ENCODE results near the gene EFNB2.

Gene EFNB2, protein sequence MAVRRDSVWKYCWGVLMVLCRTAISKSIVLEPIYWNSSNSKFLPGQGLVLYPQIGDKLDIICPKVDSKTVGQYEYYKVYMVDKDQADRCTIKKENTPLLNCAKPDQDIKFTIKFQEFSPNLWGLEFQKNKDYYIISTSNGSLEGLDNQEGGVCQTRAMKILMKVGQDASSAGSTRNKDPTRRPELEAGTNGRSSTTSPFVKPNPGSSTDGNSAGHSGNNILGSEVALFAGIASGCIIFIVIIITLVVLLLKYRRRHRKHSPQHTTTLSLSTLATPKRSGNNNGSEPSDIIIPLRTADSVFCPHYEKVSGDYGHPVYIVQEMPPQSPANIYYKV

DNA sequence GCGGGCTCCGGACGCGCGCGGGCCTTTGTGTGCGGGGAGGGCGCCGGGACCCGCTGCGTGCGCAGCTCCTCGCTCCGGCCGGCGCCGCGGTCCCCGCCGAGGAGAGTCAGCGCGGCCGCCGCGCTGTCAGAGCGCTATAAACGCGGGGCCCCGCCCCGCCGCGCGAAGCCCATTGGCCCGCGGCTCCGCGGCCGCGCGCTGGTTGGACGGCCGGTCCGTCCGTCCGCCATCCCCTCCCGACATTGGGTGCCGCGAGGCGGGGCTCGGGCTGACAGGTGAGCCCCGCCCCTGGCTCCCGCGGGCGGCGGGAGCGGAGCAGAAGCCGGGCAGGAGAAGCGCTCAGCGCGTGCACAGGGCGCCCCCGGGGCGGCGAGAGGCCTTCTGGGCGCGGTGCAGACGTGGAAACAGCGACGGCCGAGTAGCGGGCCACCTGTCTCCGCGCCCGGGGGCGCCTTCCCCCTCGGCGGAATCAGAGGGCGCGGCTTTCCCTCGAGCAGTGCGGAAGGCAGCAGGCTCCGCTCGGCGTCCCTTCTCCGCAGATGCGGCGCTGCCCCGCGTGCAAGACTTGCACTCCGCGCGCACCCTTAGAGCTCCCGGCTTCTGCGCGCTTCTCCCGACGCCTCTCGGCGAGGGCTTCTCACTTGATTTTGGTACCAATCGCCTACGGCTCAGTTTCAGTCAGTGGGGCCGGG, at the start of gene EFNB2:
Gene EFNB2 (minus strand): TSS at position 111 of the 692 bp plus-strand sequence. CDS start 698 bp downstream, outside the sequence.
- DNase-seq = peak; percentile 89

DNA sequence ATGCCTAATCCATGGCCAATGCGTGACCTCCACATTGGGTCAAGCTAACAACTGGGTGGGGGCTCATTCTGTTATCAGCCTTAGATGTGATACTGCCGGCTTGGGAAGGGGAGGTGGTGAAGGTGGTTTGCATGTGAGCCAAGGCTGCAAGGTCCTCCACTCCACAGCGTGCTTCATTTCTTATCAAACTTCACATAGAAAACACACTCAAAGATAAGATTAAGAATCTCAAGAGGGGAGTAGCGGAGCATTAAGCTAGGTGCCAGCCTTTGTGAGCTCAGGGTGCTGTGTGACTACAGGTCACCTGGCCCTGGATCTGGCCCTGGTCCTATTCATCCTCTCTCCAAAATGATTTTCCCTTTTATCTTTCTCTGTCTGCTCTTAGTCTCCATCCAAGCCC, 45.8 kb upstream of the EFNB2 start:
- no peak for DNase-seq

DNA sequence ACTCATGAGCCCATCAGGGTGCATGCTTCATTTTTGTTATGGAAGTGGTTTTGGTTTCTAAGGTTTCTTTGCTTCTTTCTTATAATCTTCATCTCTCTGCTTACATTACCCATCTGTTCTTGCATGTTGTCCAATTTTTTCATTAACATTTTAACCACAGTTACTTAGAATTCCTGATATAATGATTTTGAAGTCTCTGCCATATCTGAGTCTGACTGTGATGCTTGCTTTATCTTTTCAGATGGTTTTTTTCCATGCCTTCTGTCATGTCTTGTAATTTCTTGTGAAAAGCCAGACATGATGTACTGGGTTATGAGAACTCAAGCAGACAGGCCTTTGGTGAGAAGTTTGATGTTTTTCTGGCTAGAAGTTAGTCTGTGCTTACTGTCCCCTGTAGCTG, 40.4 kb upstream of the EFNB2 start:
- DNase-seq = no peak

DNA sequence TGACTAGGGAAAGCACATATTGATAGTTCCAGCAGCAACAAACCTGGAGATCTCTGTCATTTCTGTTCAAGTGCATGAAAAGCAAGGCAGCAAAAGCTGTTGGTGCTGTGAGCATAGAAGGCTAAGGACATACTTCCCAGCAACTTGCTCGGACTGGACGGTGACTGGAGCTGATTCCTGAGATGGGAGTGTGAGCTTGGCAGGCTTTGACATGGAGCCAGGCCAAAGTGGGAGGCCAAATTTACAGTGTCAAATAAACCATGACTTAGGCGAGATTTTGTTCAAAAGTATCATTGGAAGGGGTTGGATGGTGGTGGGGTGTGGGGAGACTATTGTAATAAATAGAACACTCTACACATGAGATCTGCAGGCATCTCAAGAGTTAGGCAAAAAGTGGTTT, 38.4 kb upstream of the EFNB2 start:
- no peak for DNase-seq

DNA sequence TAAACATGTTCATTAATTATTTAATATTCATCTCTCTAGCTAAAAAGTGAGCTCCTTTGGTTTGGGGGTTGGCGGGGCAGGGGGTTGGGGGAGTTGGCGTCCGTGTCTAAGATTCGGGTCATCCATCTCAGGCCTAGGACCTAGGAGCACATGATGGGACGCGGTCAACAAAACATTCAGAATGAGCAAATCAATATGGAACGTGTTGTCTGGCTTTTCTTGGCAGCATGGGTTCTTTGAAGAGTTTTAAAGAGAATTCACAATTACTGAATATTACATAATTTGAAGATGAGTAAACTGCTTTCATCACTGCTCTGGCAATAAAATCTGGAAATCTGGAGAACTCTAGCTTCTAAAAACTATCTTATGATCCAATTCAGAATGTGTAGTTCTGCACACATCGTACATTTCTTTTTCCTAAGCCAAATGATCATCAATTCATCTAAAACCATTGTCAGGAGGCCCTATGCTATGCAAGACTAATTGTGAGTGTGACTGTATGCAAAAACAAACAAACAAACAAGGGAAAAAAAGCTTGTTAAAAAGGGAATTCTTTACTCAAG, 37.9 kb upstream of the EFNB2 start:
- DNase-seq = no peak

DNA sequence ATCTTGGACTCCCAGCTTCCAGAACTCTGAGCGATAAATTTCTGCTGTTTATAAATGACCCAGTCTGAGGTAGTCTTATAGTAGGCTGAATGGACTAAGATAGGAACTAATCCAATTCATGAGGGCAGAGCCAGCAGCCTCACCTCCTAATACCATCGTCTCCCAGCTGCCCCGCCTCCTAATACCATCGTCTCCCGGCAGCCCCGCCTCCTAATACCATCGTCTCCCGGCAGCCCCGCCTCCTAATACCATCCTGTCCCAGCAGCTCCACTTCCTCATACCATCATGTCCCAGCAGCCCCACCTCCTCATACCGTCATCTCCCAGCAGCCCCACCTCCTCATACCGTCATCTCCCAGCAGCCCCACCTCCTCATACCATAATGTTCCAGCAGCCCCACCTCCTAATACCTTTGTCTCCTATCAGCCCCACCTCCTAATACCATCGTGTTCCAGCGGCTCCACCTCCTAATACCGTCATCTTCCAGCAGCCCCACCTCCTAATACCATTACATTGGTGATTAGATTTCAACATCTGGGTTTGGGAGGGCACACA, 34.9 kb upstream of the EFNB2 start:
- peak; percentile 35 for DNase-seq

DNA sequence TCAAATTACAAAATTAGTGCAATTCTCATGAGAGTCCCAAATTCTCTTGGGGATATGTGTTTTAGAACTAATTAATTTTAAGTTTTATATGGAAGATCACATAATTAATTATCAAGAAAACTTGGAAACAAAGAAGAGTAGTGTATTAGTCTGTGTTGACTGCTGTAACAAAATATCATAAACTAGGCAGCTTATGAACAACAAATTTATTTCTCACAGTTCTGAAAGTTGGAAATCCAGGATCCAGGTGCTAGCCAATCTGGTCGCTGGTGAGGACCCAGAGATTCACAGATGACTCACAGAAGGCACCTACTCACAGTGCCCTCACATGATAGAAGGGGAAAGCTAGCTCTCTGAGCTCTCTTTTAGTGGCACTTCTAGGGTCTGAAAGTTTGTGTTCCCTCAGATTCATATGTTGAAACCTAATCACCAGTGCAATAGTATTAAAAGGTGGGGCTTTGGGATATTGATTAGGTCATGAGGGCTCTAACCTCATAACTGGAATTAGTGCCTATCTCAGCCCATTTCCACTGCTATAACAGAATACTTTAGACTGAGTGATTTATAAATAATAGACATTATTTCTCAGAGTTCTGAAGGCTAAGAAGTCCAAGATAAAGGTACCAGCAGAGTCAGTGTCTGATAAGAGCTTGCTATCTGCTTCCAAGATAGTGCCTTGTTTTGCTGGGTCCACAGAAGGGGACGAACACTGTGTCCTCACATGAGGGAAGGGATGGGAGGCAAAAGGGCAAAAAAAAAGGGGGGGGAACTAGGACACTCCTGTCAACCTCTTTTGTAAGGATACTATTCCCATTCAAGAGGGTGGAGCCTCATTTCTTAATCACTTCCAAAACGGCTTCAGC, 34.0 kb upstream of the EFNB2 start:
- no peak for DNase-seq

DNA sequence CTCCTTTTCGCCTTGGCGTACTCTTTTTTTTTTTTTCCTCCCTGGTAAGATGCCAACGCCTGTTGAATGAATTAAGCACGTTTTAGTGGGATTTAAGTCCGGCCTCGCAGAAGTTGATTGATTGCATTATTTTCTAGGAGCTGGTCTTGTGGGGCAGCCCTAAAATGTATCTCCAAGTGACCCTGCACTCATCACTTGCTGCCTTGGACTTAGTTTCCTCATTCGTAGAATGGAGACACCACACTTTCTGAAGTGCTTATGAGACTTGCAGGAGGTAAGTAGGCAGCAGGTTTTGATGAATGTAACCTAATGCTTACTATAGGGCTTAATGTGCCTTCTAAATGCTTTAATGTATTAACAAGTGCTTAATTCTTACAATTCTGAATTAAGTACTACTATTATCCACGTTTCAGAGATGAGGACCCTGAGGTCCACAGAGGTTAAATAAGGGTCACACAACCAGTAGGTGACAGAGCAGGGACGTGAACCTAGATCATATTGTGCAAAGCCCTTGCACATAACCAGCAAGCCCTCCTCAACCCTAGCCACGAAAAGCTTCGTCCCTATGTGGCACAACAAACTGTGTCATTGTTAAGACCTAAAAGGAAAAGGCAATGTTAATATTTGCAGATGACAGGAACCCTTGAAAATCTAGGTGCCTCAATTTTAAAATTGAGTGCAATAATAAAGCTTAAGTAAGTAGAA, 33.0 kb upstream of the EFNB2 start:
- no peak for DNase-seq

DNA sequence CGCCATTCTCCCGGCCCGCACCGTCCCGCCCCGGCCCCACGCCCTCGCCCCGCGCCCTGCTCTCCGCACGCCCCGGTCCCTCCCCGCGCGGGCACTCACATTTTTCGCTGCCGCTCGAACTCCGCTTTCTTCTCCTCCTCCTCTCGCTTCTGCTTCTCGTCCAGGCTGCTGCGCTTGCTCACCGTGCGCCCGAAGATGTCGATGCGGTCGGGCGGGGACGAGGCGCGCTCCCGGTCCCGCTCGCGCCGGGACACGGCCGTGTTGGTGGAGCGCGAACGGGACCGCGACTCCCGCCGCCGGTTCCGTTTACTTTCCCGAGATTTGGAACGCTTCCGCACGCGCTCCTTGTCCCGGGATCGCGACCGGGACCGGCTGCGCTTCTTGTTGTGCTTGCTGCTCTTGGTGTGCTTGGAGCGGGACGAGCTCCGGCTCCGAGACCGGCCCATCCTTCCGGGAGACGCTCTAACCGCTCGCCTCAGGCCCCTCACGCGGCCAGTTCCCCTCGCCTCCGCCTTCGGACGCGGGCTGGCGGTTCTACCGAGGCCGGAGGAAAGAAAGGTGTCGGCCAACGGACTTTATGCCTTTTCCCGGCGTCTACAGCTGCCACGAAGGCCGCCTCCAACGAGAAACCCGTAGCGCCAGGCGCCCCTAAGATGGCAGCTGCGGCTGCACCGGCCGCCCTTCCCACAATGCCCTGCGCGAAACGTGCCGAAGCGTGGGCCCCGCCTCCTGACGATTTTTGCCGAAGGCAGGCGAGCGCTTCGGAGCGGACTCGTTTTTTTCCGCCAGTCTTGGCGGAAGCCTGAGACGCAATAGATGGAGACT, 32.2 kb upstream of the EFNB2 start, which contains the start of gene ARGLU1:
Gene ARGLU1 (minus strand): TSS at position 664 of the 825 bp plus-strand sequence. CDS start 218 bp downstream, at position 446.
- peak; percentile 96 for DNase-seq

DNA sequence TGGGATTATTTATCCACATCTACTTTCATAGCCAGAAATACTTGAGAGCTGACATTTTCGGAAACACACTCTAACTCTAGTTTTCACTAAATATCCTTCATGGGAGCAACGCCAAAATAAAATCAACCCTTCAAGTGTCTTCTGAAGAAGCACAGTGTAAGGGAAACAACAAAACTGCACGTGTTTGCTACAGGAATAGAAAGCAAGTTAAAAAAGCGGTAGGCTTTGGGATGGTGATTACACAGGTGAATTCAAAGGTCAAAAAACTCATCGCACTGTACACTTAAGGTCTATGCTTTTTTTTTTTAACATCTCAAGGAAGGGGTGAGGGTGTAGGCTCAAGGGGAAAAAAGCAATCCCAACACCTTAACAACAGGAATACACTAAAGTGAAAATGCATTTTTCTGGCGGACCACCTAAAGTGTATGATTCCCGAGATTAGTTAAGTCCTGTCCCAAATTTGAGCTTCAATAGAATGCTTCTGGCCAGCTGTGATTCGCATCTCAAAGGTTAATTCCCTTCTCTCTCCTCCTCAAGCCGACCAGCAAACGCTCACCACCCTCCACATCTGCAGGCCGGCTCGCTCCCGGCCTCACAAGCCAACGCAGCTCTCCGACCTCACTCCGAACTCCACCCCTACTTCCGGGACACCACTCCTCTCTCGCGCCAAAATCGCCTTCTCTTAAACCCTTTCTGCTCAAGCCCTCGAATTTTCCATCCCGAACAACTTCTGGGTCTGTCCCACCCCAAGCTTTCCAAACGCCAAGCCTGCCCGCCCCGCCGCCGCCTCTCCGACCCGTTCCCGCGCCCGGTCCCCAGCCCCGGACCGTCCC, 31.4 kb upstream of the EFNB2 start:
- peak; percentile 68 for DNase-seq

DNA sequence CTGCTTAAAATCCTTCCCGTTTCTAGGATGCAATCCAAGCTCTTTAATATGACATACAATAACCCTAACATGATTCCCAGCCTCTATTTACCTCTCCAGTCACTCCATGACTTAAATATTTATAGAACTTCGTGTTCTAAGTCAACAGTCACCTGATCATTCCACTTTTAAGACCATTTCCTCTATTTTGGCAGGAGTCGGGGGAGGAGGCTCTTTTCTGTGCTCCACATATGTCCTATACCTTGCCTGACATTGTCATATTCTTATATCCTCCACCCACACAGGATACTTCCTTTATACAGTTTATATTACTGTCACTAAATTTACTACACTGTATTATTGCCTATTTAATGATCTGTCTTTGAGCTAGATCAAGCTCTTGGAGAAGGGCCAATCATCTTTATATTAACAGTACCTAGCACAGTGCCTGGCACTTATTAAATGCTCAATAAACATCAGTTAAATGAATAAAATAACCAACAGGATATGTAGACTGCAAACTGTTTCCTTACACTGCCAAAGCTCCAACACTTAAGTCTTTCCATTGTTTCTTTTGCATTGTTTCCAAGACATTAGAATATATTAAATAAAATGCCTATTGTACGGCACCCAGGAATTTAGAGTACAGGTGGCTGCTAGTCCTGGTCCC, 29.8 kb upstream of the EFNB2 start:
- DNase-seq = no peak

DNA sequence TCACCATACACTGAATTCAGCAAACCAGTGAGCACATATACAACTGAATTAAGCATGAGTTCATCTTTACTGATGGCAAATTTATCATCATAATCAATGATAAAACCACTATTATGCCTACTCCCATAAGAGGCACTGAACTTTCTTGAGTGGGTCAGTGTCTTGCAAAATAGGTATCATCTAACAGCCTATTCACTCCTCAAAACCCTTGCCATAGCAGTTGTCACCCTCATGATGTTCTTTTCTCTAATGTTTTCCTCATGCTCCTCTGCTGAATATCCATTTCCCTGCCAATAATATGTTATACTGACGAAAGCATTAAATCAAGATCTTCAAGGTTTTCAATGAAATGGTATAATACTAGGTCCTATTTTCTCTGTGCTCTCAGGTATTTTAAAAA, 26.8 kb upstream of the EFNB2 start:
- no peak for DNase-seq

DNA sequence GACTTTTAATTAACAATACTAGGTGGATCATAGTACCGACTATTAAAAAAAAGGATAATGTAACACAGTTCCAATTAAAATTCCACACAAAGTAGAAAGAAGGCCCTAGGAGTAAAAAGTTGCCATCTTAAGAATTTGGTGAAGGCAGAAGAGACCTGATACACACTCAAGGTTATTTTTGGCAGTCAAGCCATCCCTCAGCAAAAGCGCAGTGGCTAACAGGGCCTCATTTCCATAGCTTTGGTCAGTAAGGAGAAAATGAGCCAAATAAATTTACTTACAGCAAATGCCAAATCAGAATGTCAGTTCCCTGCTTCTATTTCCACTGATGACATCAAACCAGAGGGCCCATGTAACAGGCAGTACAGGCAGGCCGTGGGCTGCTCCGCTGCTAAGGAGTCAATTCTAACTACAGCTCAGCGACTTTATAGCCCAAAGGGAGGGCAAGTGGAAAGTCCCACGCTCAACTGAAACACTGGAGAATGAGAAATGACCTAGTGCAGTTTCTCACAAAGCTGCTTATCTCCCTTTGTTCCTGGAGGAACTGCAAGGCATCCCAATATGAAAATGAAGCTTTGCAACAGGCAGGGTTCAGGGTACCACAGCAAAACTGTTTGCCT, 26.2 kb upstream of the EFNB2 start:
- DNase-seq = peak; percentile 66

DNA sequence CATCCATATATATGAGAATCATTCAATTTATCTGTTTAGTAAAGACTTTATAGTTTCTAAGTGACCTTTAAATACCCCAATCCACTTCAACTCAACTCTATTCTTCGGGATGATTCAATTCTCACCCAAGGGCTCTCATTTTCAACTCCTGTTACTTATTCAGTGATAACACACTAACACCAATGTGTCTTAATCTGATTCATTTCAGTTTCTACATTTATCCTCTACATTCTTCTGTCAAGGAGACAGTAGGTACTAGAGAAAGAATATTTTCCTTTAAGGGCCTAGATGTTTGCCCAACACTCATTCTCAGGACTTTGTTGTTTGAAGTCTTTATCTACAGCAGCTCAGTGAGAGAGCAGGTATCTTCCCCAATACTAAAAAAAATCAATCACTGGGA, 25.4 kb upstream of the EFNB2 start:
- DNase-seq = peak; percentile 74

DNA sequence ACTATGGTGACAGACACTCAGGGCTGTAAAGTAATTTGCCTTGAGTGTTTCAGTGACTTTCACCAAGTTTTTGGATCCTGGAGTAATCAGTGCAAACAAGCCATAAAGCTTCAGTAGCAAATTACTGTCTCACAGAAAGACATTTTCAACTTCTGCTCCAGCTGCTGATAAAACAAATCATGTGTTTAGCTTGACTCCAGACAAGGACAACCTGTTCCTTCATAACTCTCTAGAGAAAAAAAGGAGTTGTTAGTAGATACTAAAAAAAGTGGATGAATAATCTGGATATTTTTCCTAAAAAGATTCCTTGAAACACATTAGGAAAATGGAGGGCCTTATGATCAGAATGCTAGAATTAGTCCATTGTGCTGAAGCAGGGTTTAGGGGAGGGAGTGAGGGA, 23.1 kb upstream of the EFNB2 start:
- no peak for DNase-seq

DNA sequence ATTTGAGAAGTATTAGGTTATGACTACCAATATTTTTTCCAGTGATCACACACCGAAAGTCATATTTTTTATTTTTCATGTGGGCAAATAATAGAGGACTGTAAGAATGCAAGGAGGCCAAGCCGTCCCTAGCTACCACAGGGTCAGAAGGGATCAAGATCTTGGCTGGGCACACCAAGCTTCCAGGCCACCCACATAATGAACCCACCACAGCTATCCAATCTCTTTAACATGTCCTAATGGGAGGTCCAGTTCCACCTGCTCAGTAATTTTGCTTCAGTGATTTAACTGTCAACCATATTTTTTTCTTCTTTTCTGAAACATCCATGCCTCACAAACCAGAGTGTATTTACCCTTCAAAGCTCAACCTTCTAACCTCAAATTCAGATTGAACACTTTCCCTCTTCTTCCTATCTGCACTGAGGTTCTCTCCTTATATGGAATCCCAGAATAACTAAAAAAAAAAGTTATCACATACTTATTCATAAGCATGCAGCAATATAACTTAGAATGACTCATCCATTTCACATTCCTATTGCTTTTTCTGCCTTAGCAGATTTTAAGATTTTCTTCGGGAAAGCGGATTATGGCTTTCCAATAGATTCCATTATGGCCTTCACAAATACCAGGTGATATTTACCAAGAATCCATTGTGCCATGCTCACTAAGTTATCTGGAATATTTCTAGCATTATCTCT, 20.3 kb upstream of the EFNB2 start:
- DNase-seq = no peak

DNA sequence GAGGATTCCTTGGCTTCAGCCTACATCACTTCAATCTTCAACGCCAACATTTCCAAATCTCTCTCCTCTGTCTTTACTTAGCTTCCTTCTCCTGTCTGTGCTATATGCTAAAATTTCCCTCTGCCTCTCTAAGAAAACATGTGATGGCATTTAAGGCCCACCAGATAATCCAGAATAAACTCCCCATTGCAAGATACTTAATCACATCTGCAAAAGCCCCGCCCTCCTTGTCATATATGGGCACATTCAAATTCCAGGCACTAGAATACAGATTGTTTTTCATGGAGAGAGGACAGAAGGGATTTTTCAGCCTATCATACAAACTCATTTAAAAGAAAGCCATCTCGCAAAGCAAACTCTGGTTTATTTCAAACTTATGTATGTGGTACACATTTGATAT, 16.3 kb upstream of the EFNB2 start:
- DNase-seq = no peak

DNA sequence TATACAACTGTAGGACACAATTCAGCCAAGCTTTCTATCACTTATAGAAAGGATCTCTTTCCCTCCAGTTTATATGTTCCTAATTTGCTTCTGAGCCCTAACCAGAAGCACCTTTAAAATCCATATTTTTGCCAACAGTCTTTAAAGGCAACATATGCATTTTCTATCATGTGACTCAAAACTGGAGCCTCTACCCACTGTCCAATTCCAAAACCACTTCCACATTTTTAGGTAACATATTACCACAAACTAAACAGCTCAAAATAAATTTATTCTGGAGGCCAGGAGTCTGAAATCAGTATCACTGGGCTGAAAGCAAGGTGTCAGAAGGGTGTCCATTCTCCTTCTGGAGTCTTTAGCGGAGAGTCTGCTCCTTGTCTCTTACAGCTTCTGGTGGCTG, 15.9 kb upstream of the EFNB2 start:
- DNase-seq = no peak
